ENCODE results near the gene GPR161. TPM values are rescaled to one million over a fixed set of nuclear protein-coding genes. Genes with fewer than 3 reads are reported as not detected.

GPR161 gene
- total and polyA plus RNA-seq, 2 donors from 2014 or later: 1.4 to 4.2 TPM

GRCh38 chr1:168093616-168094015, 43.1 kb downstream of the GPR161 start:
- Histone ChIP-seq H3K27ac (ENCODE audit: low read depth in 2 of 2, low read length in 2 of 2) (no peak overlapping the region), H3K27me3 (ENCODE audit: control insufficient read depth, insufficient read depth, low read length) (no peaks in the 10 kb centered on the region), H3K4me1 (ENCODE audit: control insufficient read depth in 2 of 3, insufficient read depth in 2 of 3, low read depth in 1 of 3, low read length in 3 of 3) (no peaks in the 10 kb centered on the region), H3K9ac (ENCODE audit: low read length in 3 of 3) (no peak overlapping the region), H3K4me3 (ENCODE audit: low read length in 3 of 3) (no peak overlapping the region), H3K9me3 (ENCODE audit: control insufficient read depth in 2 of 3, insufficient read depth in 1 of 3, low read length in 3 of 3) (no peaks in the 10 kb centered on the region), H3K36me3 (ENCODE audit: control insufficient read depth in 2 of 3, insufficient read depth in 3 of 3, low read length in 3 of 3) (no peaks in the 10 kb centered on the region)
- FAIRE-seq (no peak), DNase-seq (no peak)
- intact Hi-C loops (cut with DNase I): no loop called here
- no peak for TF ChIP-seq CTCF (IDR thresholded peaks at IDR 0.05; ENCODE audit: borderline replicate concordance, extremely low read depth, insufficient read depth)

GRCh38 chr1:168092566-168093355, 44.0 kb downstream of the GPR161 start:
- no peak for FAIRE-seq
- intact Hi-C loops (cut with DNase I): no loop called here
- no peak overlapping the region for H3K9ac ChIP-seq (ENCODE audit: low read length in 3 of 3)
- no peaks in the 10 kb centered on the region for H3K9me3 ChIP-seq (ENCODE audit: control insufficient read depth in 2 of 3, insufficient read depth in 1 of 3, low read length in 3 of 3)
- H3K27ac ChIP-seq (ENCODE audit: low read depth in 2 of 2, low read length in 2 of 2): no peak overlapping the region
- TF ChIP-seq CTCF (IDR thresholded peaks at IDR 0.05; ENCODE audit: borderline replicate concordance, extremely low read depth, insufficient read depth): peak; percentile 14
- no peaks in the 10 kb centered on the region for H3K36me3 ChIP-seq (ENCODE audit: control insufficient read depth in 2 of 3, insufficient read depth in 3 of 3, low read length in 3 of 3)
- H3K27me3 ChIP-seq (ENCODE audit: control insufficient read depth, insufficient read depth, low read length): no peaks in the 10 kb centered on the region
- peak in 2 of 5 donors; percentile 24 to 46 for DNase-seq
- no peak overlapping the region for H3K4me3 ChIP-seq (ENCODE audit: low read length in 3 of 3)
- H3K4me1 ChIP-seq (ENCODE audit: control insufficient read depth in 2 of 3, insufficient read depth in 2 of 3, low read depth in 1 of 3, low read length in 3 of 3): no peaks in the 10 kb centered on the region

- no peak for FAIRE-seq
Observed at GRCh38 chr1:168091720-168092550, 44.8 kb downstream of the GPR161 start.

More at GRCh38 chr1:168091720-168092550, 44.8 kb downstream of the GPR161 start:
- Histone ChIP-seq H3K36me3 (ENCODE audit: control insufficient read depth in 2 of 3, insufficient read depth in 3 of 3, low read length in 3 of 3) (no peaks in the 10 kb centered on the region), H3K4me3 (ENCODE audit: low read length in 3 of 3) (no peak overlapping the region), H3K27ac (ENCODE audit: low read depth in 2 of 2, low read length in 2 of 2) (no peak overlapping the region), H3K27me3 (ENCODE audit: control insufficient read depth, insufficient read depth, low read length) (no peaks in the 10 kb centered on the region), H3K4me1 (ENCODE audit: control insufficient read depth in 2 of 3, insufficient read depth in 2 of 3, low read depth in 1 of 3, low read length in 3 of 3) (no peaks in the 10 kb centered on the region), H3K9me3 (ENCODE audit: control insufficient read depth in 2 of 3, insufficient read depth in 1 of 3, low read length in 3 of 3) (no peaks in the 10 kb centered on the region), H3K9ac (ENCODE audit: low read length in 3 of 3) (no peak overlapping the region)
- TF ChIP-seq CTCF (IDR thresholded peaks at IDR 0.05; ENCODE audit: borderline replicate concordance, extremely low read depth, insufficient read depth): no peak
- no peak for DNase-seq
- intact Hi-C loops (cut with DNase I): no loop called here
